Activated CD4-positive, CD25-positive, alpha-beta regulatory T cell treated with anti-CD3 and anti-CD28 coated beads, Interleukin-2, amount 50 U/mL, for 72 hours (primary cell): ENCODE measurements around the gene C1orf141.
"Not testable (repeated sequence)": the region's sequence is repeated elsewhere in the genome, so short reads cannot be mapped to it uniquely, and the experiment has no call there.

Source experiments
- DNase-seq: peaks from one replicate; pipeline ENCODE4 v3.0.0; 2021

The C1orf141 gene

DNA sequence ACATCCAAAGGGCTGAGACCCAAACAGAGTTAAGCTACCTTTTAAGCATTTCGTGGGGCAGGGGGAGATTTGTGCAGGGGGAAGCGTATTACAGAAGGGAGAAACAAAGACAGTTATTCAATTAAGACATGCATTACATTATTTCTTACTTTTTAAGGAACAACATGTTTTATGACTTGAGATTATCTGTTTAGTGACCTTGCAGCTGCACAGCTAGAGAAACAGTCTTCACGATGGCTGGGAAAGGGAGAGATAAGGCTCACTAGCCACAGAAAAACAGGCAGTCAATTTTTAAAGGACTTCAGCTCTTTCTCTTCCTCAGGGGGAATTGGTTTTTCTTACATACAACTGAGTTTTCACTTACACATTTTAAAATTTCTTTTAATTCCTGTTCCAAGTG lies 7.1 kb upstream of the C1orf141 start:
- not testable (repeated sequence) for DNase-seq

DNA sequence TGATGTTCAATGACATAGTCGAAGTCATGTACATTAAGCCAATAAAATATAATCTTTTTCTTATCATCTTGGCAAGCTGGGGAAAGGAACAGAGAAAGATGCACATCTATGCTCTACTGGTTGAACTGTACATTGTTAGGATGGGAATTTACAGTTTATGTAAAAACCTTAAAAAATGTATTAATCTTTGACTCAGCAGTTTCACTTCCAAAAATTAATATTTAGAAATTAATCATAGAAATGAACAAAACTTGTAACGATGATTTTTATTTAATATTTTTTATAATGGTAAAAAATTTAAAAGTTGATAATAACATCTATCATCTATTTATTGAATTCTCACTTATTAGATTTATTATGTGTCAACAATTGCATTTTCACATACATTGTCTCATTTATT lies 5.7 kb upstream of the C1orf141 start:
- DNase-seq: no peak

DNA sequence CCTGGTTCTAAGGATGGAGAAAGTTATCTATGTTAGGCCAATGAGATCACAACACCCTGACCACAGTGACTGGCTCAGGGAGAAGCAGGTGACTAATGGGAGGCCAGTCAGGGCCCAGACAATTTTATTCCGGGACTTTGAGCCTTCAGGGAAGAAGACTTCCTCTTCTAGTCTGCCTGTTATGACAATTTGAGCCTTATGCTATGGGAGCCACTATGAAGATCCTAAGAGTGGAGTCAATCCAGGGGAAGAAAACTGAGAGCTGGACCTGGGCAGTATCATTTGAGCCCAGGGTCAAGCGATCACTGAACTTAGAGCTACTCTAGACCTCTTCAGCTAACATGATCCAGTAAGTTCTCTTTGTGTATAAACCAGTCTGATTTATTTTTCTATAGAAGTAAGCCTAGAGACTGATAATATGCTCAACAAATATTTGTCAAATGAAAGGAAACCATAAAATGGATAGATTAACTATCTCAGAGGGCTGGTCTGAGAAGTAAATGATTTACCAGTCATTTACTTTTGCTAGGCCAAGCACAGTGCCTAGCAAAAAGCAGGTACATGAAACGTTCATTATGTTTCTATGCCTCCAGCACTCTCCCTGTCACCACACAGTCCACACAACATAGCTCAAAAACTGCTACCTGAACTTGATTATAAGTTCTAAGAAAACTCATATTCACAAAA lies 4.2 kb upstream of the C1orf141 start:
- DNase-seq: no peak

DNA sequence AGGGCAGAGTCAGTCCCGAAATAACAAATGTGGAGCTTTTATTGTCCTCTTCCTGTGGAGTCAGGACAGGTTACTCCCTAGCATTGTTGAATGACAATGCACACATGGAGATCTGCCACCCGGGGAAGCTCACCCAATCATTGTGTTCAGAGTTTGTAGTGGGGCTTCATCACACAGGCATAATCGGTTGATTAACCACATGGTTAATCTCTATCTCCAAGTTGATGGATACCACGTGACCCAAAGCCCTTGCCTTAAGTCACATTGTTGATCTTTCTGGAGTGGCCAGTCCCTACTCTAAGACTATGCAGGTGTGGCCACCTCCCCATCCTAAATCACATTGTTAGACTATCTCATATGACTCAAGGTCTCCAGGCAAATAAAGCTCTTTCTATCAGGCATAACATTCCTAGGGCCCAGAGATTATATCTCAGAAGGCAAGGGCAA lies 2.6 kb upstream of the C1orf141 start:
- no peak for DNase-seq

DNA sequence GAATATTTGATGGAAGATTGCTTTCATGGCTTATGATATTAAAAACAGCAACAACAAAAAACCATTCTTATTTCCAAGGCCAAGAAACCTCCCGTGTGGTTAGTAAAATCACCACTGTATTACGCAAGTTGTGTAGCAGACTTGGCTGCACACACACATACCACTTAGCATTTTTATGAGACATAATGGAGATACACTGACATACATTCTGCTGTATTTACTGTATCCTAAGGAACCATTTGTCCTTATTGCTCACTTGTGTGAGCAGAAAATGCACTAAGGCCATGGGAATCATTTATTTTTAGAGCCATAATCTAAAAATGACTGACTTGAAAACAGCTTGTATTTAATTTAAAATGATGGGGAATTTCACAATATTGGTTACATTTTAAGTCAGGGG lies 584 bp upstream of the C1orf141 start:
- DNase-seq: no peak

DNA sequence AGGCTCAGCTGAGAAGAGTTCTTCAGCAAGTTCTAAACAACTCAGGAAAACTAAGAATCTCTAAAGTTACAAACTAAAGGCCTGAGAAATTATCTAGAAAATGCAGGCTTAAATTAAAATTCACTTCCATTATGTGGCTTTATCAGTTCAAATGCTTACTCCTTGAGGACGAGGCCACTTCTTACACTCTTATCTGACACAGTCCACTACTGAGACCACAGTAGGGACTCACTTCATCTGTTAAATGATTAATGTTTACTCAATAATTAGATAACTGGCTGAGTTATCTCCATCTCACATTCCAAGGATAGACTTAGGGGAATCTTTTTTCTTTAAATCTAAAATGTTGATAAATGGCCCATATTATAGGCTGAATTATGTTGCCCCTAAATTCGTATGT lies 1.6 kb downstream of the C1orf141 start:
- DNase-seq: no peak

DNA sequence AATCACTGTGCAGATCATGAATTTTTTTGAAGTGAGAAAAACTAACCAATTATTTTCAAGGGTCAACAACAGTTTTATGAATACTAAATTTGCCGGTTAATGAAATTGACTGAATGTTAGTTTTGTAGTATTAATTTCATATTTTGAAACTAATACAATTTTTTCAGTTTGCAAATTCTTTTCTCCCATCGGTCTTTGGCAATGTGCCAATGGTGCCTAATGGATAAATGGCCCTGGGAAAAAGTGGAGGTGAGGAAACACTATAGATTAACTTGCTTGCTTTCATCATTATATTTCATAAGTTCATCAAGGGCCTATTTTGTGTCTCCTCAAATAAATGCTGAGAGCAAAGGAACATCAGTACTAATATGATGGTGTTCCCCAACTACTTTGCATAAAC lies 4.1 kb downstream of the C1orf141 start:
- DNase-seq: no peak

DNA sequence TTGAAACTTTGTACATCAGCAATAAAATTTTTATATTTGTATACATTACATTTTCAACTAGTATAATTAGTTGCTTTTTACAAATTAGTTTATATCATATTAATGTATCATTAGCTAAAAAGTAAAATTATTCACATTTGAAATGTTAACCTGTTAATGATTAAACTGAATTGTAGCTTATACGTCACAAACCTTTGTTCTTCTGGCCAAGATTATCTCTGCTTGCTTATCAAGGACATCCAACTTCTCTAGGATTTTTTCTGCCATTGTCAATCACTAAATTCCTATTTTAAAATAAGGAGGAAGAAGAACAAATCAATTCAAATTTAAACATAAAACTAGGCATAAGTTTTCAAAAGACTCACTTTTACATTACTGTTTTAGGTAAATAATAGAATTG lies 7.8 kb downstream of the C1orf141 start:
- no peak for DNase-seq

DNA sequence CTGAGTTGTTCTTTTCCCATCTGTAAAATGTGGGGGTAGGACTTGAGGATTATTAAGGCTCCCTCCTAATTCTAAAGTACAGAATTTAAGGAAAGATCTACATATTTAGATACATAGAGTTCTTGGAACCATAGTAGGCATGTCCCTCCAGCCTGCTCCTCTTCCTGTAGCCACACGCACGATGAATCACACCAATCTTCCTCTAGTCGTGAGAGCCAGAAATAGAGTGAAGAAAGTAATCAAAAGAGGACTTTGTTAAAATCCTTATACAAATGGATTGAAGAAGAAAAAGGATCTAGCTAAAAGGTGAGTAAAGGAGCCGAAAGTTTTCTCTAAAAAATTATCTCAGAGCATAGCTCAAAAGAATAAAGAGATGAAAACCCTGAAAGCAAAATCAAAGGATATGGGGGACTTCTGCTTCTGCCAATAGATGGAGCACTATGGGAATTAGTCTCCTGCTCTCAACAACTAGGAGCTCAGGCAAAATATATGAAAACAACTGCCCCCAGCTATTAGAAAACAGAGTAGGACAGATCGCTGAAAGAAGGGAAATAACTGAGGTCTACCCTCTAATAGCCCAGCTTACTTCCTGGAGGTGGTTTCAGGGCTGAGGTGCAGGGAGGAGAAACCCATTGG lies 8.5 kb downstream of the C1orf141 start:
- DNase-seq: no peak

DNA sequence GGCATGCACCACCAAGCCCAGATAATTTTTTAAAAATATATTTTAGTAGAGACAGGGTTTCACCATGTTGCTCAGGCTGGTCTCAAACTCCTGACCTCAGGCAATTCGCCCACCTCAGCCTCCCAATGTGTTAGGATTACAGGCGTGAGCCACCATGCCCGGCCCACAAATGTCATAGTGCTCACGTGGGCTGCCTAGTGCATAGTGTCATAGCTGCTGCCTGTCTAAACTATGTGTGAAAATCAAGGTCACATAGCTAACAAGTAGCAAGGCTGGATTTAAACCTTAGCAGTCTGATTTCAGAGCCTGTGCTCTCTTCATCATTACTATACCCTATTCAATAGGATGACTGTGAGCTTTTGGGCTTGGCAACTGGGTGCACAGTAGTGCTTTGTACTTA lies 10.3 kb downstream of the C1orf141 start:
- DNase-seq: no peak

DNA sequence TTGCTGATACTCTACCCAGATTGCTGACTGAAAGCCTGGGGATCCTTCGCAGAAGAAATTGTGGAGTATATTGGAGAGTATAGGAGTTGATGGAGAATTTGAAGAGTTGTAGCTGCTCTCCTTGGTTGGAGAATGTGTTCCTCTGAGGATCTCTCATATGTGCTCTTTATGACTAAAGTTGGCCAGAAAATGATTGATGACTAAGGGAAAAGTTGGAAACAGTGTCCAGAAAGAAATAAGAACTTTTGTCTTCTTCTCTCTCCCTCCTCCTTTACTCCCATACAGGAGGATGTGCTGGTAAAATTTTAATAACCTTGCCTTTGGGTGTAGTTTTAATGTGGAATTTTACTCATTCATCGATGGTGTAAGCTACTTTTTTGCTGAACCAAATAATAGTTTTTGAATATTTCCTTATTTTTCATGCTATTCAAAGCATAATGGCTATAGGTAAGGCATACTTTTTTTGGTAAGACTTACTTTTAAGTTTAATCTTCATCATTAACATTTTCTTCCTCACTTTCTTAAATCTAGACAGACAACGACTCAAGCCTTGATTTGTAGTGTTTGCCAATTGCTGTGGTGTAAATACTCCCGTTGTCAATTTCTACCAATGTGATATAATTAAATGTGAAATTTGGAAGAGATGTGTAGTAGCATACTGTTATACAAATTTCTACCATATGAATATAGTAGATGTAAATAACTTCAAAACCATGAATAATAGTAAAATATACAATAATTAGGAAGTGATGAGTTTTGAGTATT lies 13.7 kb downstream of the C1orf141 start:
- no peak for DNase-seq

DNA sequence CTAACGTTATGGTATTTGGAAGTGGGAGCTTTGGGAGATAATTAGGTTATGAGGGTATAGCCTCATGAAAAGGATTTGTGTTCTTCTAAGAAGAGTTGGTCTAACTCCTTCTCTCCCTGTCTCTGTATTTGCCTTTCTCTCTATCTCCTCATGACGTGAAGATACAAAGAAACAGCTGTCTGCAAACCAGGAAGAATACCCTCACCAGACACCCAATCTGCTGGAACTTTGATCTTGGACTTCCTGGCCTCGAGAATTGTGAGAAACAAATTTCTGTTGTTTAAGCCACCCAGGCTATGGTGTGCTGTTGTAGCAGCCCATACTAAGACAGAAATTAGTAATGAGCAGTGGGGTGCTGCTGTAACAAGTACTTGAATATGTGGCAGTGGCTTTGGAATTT lies 16.1 kb downstream of the C1orf141 start:
- DNase-seq: no peak

DNA sequence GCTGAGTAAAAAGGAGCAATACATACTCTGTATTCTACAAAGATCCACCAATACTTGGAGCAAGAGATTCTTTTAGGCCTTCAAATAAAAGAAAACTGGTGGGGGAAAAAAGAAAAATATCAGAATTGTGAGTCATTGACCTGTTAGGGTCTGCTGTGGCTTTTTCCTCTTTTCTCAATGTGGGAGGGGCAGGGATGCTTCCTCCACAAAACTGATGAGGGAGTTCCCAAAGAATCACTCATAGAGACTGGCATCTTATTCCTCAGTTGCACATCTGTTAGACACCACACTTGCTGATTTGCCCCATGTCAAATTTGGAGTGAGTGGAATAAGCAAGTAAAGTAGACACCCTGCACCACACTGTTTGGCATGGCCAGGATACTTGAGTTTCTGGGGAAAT lies 16.6 kb downstream of the C1orf141 start:
- DNase-seq: no peak

DNA sequence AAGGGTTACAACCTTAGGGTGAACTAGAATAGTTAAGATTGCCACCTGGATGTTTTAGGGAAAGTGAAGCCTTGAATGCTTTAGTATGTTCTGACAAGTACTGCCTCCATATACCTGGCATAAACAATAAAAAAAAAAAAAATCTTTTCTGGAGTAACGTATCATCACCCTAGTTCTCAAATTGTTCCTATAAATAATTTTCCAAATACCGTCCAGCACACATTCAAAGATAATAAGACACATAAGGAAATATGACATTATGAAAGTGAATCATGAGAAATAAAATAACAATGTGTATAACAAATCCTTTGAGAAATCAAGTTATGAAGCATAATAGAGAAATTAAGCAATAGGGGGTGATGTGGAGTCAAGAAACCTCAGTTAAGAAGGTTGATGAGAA lies 20.6 kb downstream of the C1orf141 start:
- no peak for DNase-seq

DNA sequence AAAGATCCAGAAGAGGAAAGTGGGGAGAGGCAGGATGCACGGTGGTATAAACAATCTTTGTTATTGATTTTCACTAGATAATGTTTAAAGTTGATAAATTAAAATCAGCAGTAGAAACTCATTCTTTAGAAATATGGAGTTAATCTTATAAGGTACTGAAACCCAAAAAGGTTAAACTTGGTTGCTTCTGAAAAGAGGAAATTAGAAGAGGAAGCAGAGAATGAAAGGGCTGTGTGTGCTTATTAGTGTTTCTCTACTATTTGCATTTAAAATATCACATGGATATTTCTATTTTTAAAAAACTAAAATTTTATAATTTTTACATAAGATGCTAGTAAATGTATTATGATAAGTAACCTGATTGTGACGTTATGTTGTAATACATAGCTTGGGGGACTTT lies 24.4 kb downstream of the C1orf141 start:
- DNase-seq: no peak

DNA sequence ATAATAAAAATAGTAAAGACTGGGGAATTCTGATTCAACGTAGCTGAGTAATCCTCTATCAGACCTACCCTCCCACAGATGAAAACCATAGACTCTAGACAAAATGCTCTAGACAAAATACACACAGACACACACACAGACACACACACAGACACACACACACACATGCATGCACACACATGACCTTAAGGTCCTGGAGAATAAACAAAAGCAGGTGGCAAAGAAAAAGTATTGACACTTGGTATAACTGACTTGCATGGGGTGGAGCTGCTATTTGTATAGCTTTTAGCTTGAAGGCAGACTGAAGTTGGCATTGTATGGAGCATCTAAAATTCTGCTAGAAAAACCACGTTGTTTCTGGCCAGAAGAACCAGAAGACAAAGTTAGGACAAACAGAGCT lies 29.3 kb downstream of the C1orf141 start:
- no peak for DNase-seq

DNA sequence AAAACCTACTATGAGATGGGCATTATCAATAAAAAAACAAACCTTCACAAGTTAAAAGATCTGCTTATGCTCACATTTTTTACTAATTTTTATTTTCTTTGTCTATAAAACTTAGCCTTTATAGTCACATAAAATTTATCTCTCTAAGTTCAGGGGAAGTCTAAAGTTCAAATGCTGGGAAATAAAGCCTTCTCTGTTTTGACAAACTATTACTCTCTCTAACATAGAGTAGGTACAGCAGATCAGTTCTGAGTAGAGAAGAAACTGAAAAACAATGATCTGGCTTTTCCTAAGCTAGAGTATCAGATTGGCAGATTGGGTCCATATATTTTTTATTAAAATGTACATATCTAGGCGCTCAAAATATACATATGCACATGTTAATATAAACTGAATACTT lies 31.2 kb downstream of the C1orf141 start:
- no peak for DNase-seq

DNA sequence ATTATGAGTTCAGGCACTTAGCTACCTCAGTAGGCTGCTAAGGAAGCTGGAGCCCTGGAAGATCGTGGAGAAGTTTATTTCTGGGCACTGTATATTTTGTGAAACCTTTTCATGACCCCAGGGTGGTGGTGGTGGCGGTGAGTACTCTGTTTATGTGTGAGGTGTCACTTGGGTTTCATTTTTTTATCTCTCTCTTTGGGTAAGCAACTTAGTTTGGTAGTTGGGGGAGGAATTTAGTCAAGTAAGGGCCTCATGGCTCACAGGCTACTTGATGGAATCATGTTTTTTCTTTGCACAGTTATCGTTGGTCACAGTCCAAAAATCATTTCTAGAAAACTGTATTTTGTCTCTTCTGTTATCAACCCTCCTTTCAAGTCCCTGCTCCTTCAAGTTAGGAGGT lies 33.9 kb downstream of the C1orf141 start:
- DNase-seq: no peak

DNA sequence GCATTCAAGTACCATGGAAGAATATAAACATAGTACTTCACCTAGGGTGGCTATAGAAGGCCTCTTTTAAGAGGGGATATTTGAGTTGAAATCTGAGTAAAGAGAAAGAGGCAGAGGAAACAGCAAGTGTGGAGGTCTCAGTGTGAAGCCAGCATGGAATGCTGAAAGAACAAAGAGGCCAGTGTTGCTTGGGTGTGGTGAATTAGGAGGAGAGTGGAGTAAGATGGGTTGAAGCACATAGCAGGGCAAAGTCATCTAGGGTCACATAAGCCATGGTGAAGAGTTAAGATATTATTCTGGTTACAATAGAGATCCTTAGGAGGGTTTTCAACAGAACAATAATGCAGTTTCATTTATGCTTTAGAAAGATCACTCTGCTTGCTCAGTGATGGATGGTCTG lies 37.5 kb downstream of the C1orf141 start:
- no peak for DNase-seq

DNA sequence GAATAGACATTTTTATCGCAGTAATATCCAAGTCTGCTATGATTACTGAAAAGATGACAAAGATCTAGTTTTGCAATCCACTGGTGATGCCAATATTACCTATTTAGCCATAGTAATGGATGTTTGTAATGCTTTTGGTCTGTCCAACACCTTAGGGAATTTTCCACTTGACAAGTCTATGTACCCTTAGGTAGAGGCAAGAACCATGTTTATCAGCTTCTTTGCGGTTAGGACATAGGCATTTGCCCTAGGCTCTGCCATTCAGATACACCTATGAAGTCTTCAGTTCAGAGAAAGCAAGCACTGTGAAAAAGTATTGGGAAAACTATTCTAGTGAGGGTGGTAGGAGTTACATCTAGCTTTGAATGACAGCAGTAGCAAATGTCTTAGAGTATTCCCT lies 40.6 kb downstream of the C1orf141 start:
- no peak for DNase-seq

DNA sequence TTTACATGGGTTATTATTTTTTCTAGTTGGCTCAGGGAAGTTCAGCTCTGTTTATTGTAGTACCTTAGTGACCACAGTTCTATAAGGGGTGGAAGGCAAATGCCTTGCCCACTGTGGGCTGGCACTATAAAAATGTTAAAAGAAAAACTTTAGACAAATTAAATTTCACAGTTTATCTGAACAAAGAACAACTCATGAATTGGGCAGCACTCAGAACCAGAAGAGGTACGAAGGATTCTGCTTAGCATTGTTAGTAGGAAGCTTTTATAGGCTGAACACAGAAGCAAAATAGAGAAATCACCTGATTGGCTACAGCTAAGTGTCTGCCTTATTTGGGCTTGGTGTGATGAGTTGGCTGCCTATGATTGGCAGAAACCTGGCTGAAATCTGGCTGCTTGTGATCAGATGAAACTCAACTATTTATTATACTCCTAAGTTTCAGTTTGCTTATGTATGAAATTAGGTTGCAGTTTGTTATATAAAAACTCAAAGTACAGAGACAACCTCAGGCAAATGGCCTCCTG lies 45.0 kb downstream of the C1orf141 start:
- no peak for DNase-seq

DNA sequence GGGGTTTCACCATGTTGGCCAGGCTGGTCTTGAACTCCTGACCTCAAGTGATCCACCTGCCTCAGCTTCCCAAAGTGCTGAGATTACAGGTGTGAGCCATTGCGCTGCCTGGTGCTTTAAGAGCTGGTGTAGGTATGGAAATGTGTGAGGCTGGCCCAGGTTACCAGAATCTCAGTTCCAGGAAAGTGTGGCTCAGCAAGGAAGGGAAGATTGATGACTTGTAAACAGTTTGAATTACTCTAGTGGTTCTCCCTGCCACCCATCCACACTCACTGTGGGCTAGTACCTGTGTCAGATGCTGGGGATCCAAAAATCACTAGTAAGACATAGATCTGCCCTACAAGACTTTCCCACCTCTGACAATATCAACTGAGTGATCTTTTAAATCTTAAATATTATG lies 46.3 kb downstream of the C1orf141 start:
- DNase-seq: no peak

DNA sequence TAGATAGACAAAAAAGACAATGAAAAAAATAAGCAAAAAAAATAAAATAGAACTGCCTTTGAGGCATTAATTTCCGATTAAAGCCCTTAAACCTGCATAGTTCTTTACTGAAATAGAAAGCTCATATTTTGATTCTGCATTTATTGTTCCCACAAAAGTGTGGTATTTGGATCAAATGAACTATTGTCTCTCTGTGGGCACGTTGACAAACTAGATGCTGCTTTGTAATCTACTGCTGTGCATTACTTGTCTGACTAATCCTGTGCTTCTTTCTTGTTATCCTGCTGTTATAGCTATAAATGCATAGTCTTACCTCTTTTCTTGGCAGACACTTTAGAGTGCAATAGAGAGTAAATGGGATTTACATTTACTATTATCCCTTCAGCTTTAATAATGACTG lies 49.4 kb downstream of the C1orf141 start:
- DNase-seq: no peak

DNA sequence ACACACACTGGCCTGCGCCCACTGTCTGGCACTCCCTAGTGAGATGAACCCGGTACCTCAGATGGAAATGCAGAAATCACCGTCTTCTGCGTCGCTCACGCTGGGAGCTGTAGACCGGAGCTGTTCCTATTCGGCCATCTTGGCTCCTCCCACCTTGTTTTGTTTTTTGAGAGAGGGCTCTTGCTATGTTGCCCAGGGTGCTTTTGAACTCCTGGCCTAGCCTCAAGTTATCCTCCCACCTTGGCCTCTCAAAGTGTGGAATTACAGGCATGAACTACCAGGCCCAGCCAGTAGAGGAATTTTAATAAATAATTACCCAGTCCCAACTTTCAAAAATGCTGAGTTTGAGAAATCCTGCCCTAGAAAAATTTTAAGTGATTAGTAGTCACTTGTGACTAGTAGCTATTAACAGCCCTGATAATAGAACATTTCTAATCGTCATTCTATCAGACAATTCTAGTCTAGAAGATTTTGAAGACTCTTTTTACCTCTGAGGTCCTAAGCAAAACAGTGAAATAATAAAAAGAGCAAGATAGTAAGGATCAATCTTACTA lies 49.9 kb downstream of the C1orf141 start:
- no peak for DNase-seq
